ENCODE measurements around the gene ABCC1.

Gene ABCC1

GRCh38 chr16:16051132-16051531 lies 101.7 kb downstream of the ABCC1 start:
- no peak for DNase-seq

GRCh38 chr16:16052916-16053315 lies 103.5 kb downstream of the ABCC1 start:
- DNase-seq, result no peak

GRCh38 chr16:16057102-16057501 lies 107.7 kb downstream of the ABCC1 start:
- no peak for DNase-seq

- DNase-seq, result no peak
Observed at GRCh38 chr16:16059160-16059559, 109.7 kb downstream of the ABCC1 start.

GRCh38 chr16:16059895-16060590 lies 110.6 kb downstream of the ABCC1 start:
- DNase-seq, result no peak

- no peak for DNase-seq
Observed at GRCh38 chr16:16062023-16062937, 112.9 kb downstream of the ABCC1 start.

GRCh38 chr16:16063683-16064082 lies 114.3 kb downstream of the ABCC1 start:
- DNase-seq, result no peak

GRCh38 chr16:16064874-16065384 lies 115.5 kb downstream of the ABCC1 start:
- no peak for DNase-seq

- no peak for DNase-seq
Observed at GRCh38 chr16:16067127-16067526, 117.7 kb downstream of the ABCC1 start.

- DNase-seq, result no peak
Observed at GRCh38 chr16:16071631-16072244, 122.3 kb downstream of the ABCC1 start.

GRCh38 chr16:16073001-16073545 lies 123.7 kb downstream of the ABCC1 start:
- DNase-seq, result no peak

- DNase-seq, result no peak
Observed at GRCh38 chr16:16073891-16074881, 124.8 kb downstream of the ABCC1 start.

GRCh38 chr16:16075488-16076422 lies 126.3 kb downstream of the ABCC1 start:
- DNase-seq, result no peak

GRCh38 chr16:16076423-16076813 lies 127.0 kb downstream of the ABCC1 start:
- DNase-seq, result no peak

GRCh38 chr16:16080465-16081065 lies 131.1 kb downstream of the ABCC1 start:
- no peak for DNase-seq

- no peak for DNase-seq
Observed at GRCh38 chr16:16081141-16081540, 131.7 kb downstream of the ABCC1 start.

GRCh38 chr16:16082255-16082654 lies 132.8 kb downstream of the ABCC1 start:
- no peak for DNase-seq

- no peak for DNase-seq
Observed at GRCh38 chr16:16083421-16084156, 134.2 kb downstream of the ABCC1 start.

- DNase-seq, result no peak
Observed at GRCh38 chr16:16084874-16085273, 135.5 kb downstream of the ABCC1 start.

Data from NCI-H748 treated with DMSO at 0.1 percent for 48 hours (cell line).